ENCODE measurements around the gene JAKMIP1. TPM values are rescaled to one million over a fixed set of nuclear protein-coding genes. Genes with fewer than 3 reads are reported as not detected.
"Not testable (repeated sequence)": the region's sequence is repeated elsewhere in the genome, so short reads cannot be mapped to it uniquely, and the experiment has no call there.

The JAKMIP1 gene
- total RNA-seq, 1 donor from 2014 or later: 0.64 TPM

- no peaks in the 10 kb centered on the region for H3K36me3 ChIP-seq
- no peaks in the 10 kb centered on the region for H3K4me1 ChIP-seq
- no peak overlapping the region for H3K27ac ChIP-seq
- TF ChIP-seq CTCF (IDR thresholded peaks at IDR 0.05): no peak
- no peak for DNase-seq
- no peaks in the 10 kb centered on the region for H3K9me3 ChIP-seq
- intact Hi-C loops (cut with DNase I): no loop called here
- no peak for ATAC-seq
- H3K4me3 ChIP-seq: no peak overlapping the region
- peaks cover 40% of the 10 kb centered on the region for H3K27me3 ChIP-seq
These were observed 21.0 kb upstream of the JAKMIP1 start for GRCh38 chr4:6221301-6221850.

- Histone ChIP-seq H3K36me3 (no peaks in the 10 kb centered on the region), H3K27ac (no peak overlapping the region), H3K4me3 (no peak overlapping the region), H3K9me3 (no peaks in the 10 kb centered on the region), H3K27me3 (peaks cover 30% of the 10 kb centered on the region), H3K4me1 (no peaks in the 10 kb centered on the region)
- ATAC-seq (no peak), DNase-seq (no peak)
- intact Hi-C loops (cut with DNase I): no loop called here
- no peak for TF ChIP-seq CTCF (IDR thresholded peaks at IDR 0.05)
These were observed 17.5 kb upstream of the JAKMIP1 start for GRCh38 chr4:6217716-6218381.

GRCh38 chr4:6216588-6216987 is 16.2 kb upstream of the JAKMIP1 start:
- H3K27me3 ChIP-seq: peaks cover 18% of the 10 kb centered on the region
- H3K36me3 ChIP-seq: no peaks in the 10 kb centered on the region
- DNase-seq (no peak), ATAC-seq (no peak)
- H3K9me3 ChIP-seq: no peaks in the 10 kb centered on the region
- no peak overlapping the region for H3K27ac ChIP-seq
- H3K4me1 ChIP-seq: no peaks in the 10 kb centered on the region
- TF ChIP-seq CTCF (IDR thresholded peaks at IDR 0.05): no peak
- no peak overlapping the region for H3K4me3 ChIP-seq
- intact Hi-C loops (cut with DNase I): no loop called here

GRCh38 chr4:6209921-6210320 is 9.6 kb upstream of the JAKMIP1 start:
- DNase-seq: no peak

GRCh38 chr4:6209291-6209690 is 8.9 kb upstream of the JAKMIP1 start:
- H3K4me1 ChIP-seq; ATAC-seq; intact Hi-C loops (cut with DNase I); H3K27ac ChIP-seq; H3K9me3 ChIP-seq; H3K4me3 ChIP-seq; H3K27me3 ChIP-seq; H3K36me3 ChIP-seq; DNase-seq: not testable (repeated sequence)

More at GRCh38 chr4:6209921-6210320, 9.6 kb upstream of the JAKMIP1 start:
- intact Hi-C loops (cut with DNase I): no loop called here
- H3K4me1 ChIP-seq: no peaks in the 10 kb centered on the region
- no peak overlapping the region for H3K27ac ChIP-seq
- no peaks in the 10 kb centered on the region for H3K27me3 ChIP-seq
- no peak overlapping the region for H3K4me3 ChIP-seq
- TF ChIP-seq CTCF (IDR thresholded peaks at IDR 0.05): no peak
- no peaks in the 10 kb centered on the region for H3K36me3 ChIP-seq
- ATAC-seq: no peak
- H3K9me3 ChIP-seq: no peaks in the 10 kb centered on the region

- Histone ChIP-seq H3K27ac (no peak overlapping the region), H3K36me3 (no peaks in the 10 kb centered on the region), H3K4me3 (no peak overlapping the region), H3K27me3 (no peaks in the 10 kb centered on the region), H3K9me3 (no peaks in the 10 kb centered on the region), H3K4me1 (no peaks in the 10 kb centered on the region)
- no peak for TF ChIP-seq CTCF (IDR thresholded peaks at IDR 0.05)
- DNase-seq: peak; percentile 40
- ATAC-seq: no peak
- intact Hi-C loops (cut with DNase I): no loop called here
These were observed 8.1 kb upstream of the JAKMIP1 start for GRCh38 chr4:6208416-6208815.
